ENCODE measurements around the gene MAP3K2. TPM values are rescaled to one million over a fixed set of nuclear protein-coding genes. Genes with fewer than 3 reads are reported as not detected.

MAP3K2 gene
- total and polyA plus RNA-seq, 10 of the 15 experiments (the other 5 are each of a cell fraction or from before 2014, with no cell fraction given), result 2.7 to 39.6 (median 16.1) TPM

- ChIA-PET CTCF (interaction anchor here (0.7 to 1.4 kb wide), 3 partner anchors 13 to 20 kb away, joined by 3 to 4 read pairs (median 3); partner anchors contain the start of gene ERCC3), POLR2A (no interaction called here), SMC1A (ENCODE audit: uncharacterized antibody, unreplicated experiment) (interaction anchor here (1.0 to 1.3 kb wide), 2 partner anchors 14 to 199 kb away, joined by 3 to 6 read pairs; partner anchors contain the start of gene ERCC3), RAD21 (ENCODE audit: unreplicated experiment) (interaction anchor here (1.3 kb wide), 1 partner anchor 14 kb away, joined by 3 read pairs; the partner anchor contains the start of gene ERCC3)
- no peak overlapping the region for H2AFZ ChIP-seq (ENCODE audit: control insufficient read depth, low read depth, low read length)
- no peak for DNase-seq (ENCODE audit: low read depth, low spot score)
- peaks cover 5% of the 10 kb centered on the region for H3K79me2 ChIP-seq (ENCODE audit: control insufficient read depth, insufficient read depth, low read length)
- no TSS peak for BruUV-seq (replicated peaks)
- H4K20me1 ChIP-seq (ENCODE audit: control insufficient read depth, insufficient read depth), result no peaks in the 10 kb centered on the region; the same call in 1 of the 2 replicates
- no peak overlapping the region for H3K4me2 ChIP-seq (ENCODE audit: control insufficient read depth, insufficient read depth)
- 0 out of 2 replicates have a peak, but pooled peaks have one; percentile 29 for TF ChIP-seq POLR2A (IDR thresholded peaks at IDR 0.05; ENCODE audit: low read depth, low read length)
- no peak for TF ChIP-seq SKIL (IDR thresholded peaks at IDR 0.05; ENCODE audit: low read depth, poor library complexity, severe bottlenecking)
- no peak for TF ChIP-seq CHD2 (IDR thresholded peaks at IDR 0.05; ENCODE audit: borderline replicate concordance, low read depth, low read length)
- TF ChIP-seq NFXL1 (IDR thresholded peaks at IDR 0.05; ENCODE audit: borderline replicate concordance), result no peak
- FAIRE-seq, result no peak
- peaks cover 6% of the 10 kb centered on the region; the same call in 1 of the 2 replicates for H3K4me1 ChIP-seq (ENCODE audit: control insufficient read depth, insufficient read depth, low read length)
- no peak overlapping the region for H3K27ac ChIP-seq (ENCODE audit: control insufficient read depth, insufficient read depth)
- no peaks in the 10 kb centered on the region for H3K27me3 ChIP-seq (replicated peaks in 1 of 2; ENCODE audit: control insufficient read depth in 2 of 2, insufficient read depth in 2 of 2, low read length in 1 of 2)
- peaks cover 4% of the 10 kb centered on the region; the same call in 2 of the 3 replicates for H3K9me3 ChIP-seq (replicated peaks; ENCODE audit: control insufficient read depth, insufficient read depth, low read length)
- intact Hi-C loops (cut with micrococcal nuclease; ENCODE audit: unreplicated experiment) (no loop called here), in situ Hi-C loops (cut with MboI) (no loop called here)
- H3K36me3 ChIP-seq (ENCODE audit: control insufficient read depth in 2 of 2, insufficient read depth in 2 of 2, low read length in 1 of 2), result peaks cover 22 to 46% of the 10 kb centered on the region in 2 experiments
- H3K4me3 ChIP-seq, result no peak overlapping the region
- no peak overlapping the region for H3K9ac ChIP-seq (ENCODE audit: control insufficient read depth, insufficient read depth, low read length)
- no peak for ATAC-seq
- WGBS (ENCODE audit: insufficient coverage, insufficient replicate concordance, low lambda C conversion rate, missing lambda C conversion rate), result 100% methylated on average over 5 of the region's 5 CpGs
These were observed 108.0 kb downstream of the MAP3K2 start for GRCh38 chr2:127279781-127280180.
